Chondrocyte (in vitro differentiated cells): ENCODE data around the gene PYDC2. TPM values are rescaled to one million over a fixed set of nuclear protein-coding genes. Genes with fewer than 3 reads are reported as not detected.
"Not testable (repeated sequence)": the region's sequence is repeated elsewhere in the genome, so short reads cannot be mapped to it uniquely, and the experiment has no call there.

Experiments
- DNase-seq: peaks from one replicate; pipeline ENCODE4 v3.0.0; 2021; ENCODE audit warnings: mixed read lengths, low spot score
- H3K27ac Mint-ChIP-seq: one replicate; pipeline ENCODE4 v1.8.0; 2021; ENCODE audit warnings: mild to moderate bottlenecking, moderate library complexity, mixed read lengths; ENCODE audit not compliant: unreplicated experiment
- H3K27me3 Mint-ChIP-seq: 2 replicates; pipeline ENCODE4 v1.8.0; 2021; ENCODE audit warnings: low read depth, mixed read lengths
- H3K36me3 Mint-ChIP-seq: 2 replicates; pipeline ENCODE4 v1.8.0; 2021; ENCODE audit warnings: low read depth, mixed read lengths
- H3K4me1 Mint-ChIP-seq: 2 replicates; pipeline ENCODE4 v1.8.0; 2021; ENCODE audit warnings: low read depth, mild to moderate bottlenecking, mixed read lengths
- H3K4me3 Mint-ChIP-seq: one replicate; pipeline ENCODE4 v1.8.0; 2021; ENCODE audit warnings: mild to moderate bottlenecking, moderate library complexity, mixed read lengths; ENCODE audit not compliant: unreplicated experiment
- H3K9me3 Mint-ChIP-seq: 2 replicates; pipeline ENCODE4 v1.8.0; 2021; ENCODE audit warnings: low read depth, mixed read lengths
- total RNA-seq: library from RNA; stranded (reverse); gene quantifications from 3 replicates; pipeline ENCODE4 v1.2.1, GENCODE V29; 2021
- TF ChIP-seq, protein P1 (sequence below): fragments of 200-600 bp; sonication (generic); IDR thresholded peaks from 2 replicates; pipeline ENCODE4 v1.5.0; 2021; ENCODE audit warnings: antibody characterized with exemption, mild to moderate bottlenecking, moderate library complexity

PYDC2 gene
- total RNA-seq, 1 donor from 2014 or later, result not detected

DNA sequence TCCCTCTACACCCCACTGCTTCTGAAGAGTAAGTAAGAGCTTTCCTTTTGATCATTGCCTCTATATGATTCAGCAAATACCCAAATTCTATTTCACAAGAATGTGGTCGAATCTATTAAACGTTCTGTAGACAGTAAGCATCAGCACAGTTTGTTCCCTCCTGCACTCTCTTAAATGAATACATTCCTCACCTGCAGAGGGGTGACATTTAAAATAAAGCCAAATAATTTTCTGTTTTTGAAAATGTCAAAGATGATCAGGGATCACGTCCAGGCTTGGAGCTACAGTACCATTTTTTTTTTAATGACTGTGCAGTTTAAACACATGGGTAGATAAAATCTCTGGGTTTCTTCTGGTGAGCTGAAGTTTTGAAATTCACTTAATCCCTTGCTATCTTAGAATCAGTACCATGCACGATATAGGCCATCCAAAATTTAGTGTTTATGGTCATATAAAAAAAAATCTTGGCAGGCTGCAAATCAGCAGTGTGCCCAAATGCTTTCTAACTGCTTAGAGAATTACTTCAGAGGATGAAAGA, 12.8 kb downstream of the PYDC2 start:
- no peak overlapping the region for H3K4me3 Mint-ChIP-seq
- H3K27me3 Mint-ChIP-seq, result peaks cover 5% of the 10 kb centered on the region
- no peak overlapping the region for H3K27ac Mint-ChIP-seq
- no peaks in the 10 kb centered on the region for H3K36me3 Mint-ChIP-seq
- H3K4me1 Mint-ChIP-seq, result peaks cover 4% of the 10 kb centered on the region
- TF ChIP-seq, protein P1, sequence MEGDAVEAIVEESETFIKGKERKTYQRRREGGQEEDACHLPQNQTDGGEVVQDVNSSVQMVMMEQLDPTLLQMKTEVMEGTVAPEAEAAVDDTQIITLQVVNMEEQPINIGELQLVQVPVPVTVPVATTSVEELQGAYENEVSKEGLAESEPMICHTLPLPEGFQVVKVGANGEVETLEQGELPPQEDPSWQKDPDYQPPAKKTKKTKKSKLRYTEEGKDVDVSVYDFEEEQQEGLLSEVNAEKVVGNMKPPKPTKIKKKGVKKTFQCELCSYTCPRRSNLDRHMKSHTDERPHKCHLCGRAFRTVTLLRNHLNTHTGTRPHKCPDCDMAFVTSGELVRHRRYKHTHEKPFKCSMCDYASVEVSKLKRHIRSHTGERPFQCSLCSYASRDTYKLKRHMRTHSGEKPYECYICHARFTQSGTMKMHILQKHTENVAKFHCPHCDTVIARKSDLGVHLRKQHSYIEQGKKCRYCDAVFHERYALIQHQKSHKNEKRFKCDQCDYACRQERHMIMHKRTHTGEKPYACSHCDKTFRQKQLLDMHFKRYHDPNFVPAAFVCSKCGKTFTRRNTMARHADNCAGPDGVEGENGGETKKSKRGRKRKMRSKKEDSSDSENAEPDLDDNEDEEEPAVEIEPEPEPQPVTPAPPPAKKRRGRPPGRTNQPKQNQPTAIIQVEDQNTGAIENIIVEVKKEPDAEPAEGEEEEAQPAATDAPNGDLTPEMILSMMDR, result no peak
- H3K9me3 Mint-ChIP-seq, result no peaks in the 10 kb centered on the region
- DNase-seq, result no peak

DNA sequence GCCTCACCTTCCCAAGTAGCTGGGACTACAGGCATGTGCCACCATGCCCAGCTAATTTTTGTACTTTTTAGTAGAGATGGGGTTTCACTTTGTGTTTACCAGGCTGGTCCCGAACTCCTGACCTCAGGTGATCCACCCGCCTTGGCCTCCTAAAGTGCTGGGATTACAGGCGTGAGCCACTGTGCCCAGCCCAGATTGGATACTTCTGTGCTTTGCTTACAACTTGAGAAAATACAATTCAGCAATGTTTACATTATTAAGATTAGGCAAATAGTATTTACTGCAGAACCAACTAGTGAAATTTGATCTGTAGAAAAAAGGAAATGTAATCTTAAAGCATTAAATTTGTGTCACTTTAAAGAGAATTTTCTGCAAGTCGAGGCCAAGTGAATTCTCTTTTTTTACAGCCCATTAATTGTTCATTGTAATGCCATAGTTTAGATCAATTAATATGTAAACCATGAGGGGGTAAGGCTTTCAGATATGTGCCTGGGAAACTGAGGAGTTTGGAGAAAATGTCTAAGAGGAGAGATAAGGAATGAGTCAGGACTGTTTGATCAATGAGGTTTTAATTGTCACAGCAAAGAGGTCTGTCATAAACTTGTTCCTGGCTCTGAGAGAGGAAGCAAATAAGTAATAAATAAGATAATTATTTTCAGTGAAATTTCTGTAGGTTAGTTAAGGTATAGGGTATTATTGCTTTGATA, 15.3 kb downstream of the PYDC2 start:
- H3K27me3 Mint-ChIP-seq, result peaks cover 9% of the 10 kb centered on the region

DNA sequence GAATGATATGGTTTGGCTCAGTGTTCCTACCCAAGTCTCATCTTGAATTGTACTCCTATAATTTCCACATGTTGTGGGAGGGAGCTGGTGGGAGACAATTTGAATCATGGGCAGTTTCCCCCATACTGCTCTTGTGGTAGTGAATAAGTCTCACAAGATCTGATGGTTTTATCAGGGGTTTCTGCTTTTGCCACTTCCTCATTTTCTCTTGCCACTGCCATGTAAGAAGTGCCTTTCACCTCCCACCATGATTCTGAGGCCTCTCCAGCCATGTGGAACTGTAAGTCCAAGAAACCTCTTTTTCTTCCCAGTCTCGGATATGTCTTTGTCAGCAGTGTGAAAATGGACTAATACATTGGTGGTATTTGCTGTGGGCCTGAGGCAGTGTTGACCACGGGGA, 23.0 kb downstream of the PYDC2 start:
- not testable (repeated sequence) for H3K4me3 Mint-ChIP-seq, H3K4me1 Mint-ChIP-seq, H3K27ac Mint-ChIP-seq

More for the DNA sequence above, 15.3 kb downstream of the PYDC2 start:
- H3K4me3 Mint-ChIP-seq, result no peak overlapping the region
- no peaks in the 10 kb centered on the region for H3K4me1 Mint-ChIP-seq
- H3K9me3 Mint-ChIP-seq, result no peaks in the 10 kb centered on the region
- TF ChIP-seq, protein P1, result no peak
- DNase-seq, result no peak
- no peaks in the 10 kb centered on the region for H3K36me3 Mint-ChIP-seq
- H3K27ac Mint-ChIP-seq, result no peak overlapping the region

DNA sequence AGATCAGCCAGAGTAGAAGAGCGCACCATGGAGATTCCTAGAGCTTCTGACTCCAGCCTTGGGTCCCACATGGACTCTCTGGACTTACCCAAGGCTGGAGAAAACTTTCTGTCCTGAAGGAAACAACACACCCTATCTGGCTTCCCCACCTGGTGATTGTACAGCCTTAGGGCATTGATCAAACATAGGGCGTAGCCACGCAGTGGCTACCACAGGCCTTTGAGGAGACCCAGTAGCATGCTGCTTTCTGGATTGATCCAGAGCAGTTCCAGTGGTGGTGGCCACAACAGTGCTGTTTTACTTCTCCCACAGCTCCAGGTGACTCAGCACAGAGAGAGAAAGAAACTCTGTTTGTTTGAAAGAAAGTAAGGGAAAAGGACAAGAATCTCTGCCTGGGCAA, 23.5 kb downstream of the PYDC2 start:
- Mint-ChIP-seq H3K36me3 (no peaks in the 10 kb centered on the region), H3K4me3 (no peak overlapping the region), H3K27ac (no peak overlapping the region), H3K9me3 (peaks cover 9% of the 10 kb centered on the region), H3K4me1 (no peaks in the 10 kb centered on the region), H3K27me3 (peaks cover 13% of the 10 kb centered on the region)
- TF ChIP-seq, protein P1, result no peak
- DNase-seq, result no peak

More for the DNA sequence above, 23.0 kb downstream of the PYDC2 start:
- H3K9me3 Mint-ChIP-seq, H3K36me3 Mint-ChIP-seq, DNase-seq: not testable (repeated sequence)
- H3K27me3 Mint-ChIP-seq, result peaks cover 13% of the 10 kb centered on the region

DNA sequence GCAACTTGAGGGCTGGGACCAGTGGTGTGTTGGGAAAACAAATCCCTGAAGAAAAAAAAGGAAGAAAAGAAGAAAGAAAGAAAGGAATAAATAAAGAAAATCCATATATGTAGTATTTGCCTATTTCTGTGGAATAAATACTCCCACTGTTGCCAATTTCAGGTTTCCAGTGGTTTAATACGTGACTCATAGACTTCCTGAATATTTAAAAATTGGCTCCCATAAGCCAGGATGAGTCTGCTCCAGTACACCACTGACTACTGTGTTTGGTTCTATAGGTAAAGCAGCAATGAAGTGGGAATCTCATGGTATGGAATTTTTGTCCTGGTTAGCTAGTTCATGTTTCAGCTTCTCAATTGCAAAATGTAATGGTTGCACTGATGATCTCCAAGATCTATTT, 31.6 kb downstream of the PYDC2 start:
- Mint-ChIP-seq H3K27me3 (peaks cover 5% of the 10 kb centered on the region), H3K27ac (no peak overlapping the region), H3K4me3 (no peak overlapping the region), H3K36me3 (no peaks in the 10 kb centered on the region), H3K4me1 (no peaks in the 10 kb centered on the region), H3K9me3 (peaks cover 6% of the 10 kb centered on the region)
- DNase-seq, result no peak
- TF ChIP-seq, protein P1, result no peak

DNA sequence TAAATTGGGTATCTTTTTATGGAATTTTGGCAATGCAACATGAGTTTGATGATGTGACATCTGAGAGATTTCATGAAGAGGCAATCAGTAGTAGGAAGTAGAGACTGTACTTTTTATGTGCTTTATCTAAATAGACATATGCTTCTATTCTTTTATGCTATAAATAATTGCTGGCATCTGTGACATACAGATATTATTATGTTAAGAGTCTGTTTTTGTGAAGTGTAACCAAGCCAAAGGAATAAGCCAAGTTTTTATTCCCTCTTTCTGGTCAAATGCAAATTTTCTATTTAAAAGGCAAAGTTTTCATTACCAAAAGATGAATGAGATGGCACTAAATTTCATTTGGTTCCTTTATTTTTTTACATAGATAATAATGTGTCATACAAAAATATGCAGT, 32.4 kb downstream of the PYDC2 start:
- Mint-ChIP-seq H3K27me3 (peaks cover 5% of the 10 kb centered on the region), H3K36me3 (no peaks in the 10 kb centered on the region), H3K27ac (no peak overlapping the region), H3K4me1 (no peaks in the 10 kb centered on the region), H3K4me3 (no peak overlapping the region), H3K9me3 (peaks cover 3% of the 10 kb centered on the region)
- DNase-seq, result no peak
- TF ChIP-seq, protein P1, result no peak
